H1 (cell line): Measurements from ENCODE around the gene DCTD. TPM values are rescaled to one million over a fixed set of nuclear protein-coding genes. Genes with fewer than 3 reads are reported as not detected.

ENCODE experiments used
- CTCF ChIA-PET: fragments of 300-600 bp; sonication (Branson Sonifier 250); formaldehyde crosslinking; loops from one replicate; lab custom pipeline; 2021; ENCODE audit not compliant: partially characterized antibody; lab: Charles Lee
- POLR2A ChIA-PET: fragments of 300-600 bp; sonication (Branson Sonifier 250); formaldehyde crosslinking; loops from one replicate; lab custom pipeline; 2021; ENCODE audit warnings: inconsistent platforms; ENCODE audit not compliant: partially characterized antibody; lab: Charles Lee
- DNase-seq, 2 experiments: peaks; one replicate each; pipeline versions ENCODE4 v3.0.0 to v3.0.0-alpha.2; 2010 to 2022; ENCODE audit warnings: low spot score in 2 of 2, low read depth in 1 of 2, mixed read lengths in 1 of 2
- FAIRE-seq: peaks from 2 replicates; lab custom pipeline; 2011; peaks lifted over from hg19 to GRCh38; lab: Jason Lieb, UNC
- H2AFZ ChIP-seq: 2 replicates; pipeline ENCODE4 v1.8.1; 2012; ENCODE audit warnings: low read length, inconsistent platforms
- H2AK5ac ChIP-seq: 2 replicates; pipeline ENCODE4 v1.6.1; 2013; ENCODE audit warnings: low read depth, low read length
- H2BK120ac ChIP-seq: replicated peaks from 2 replicates; pipeline ENCODE3; 2013; ENCODE audit warnings: low read depth, low read length, inconsistent platforms
- H2BK12ac ChIP-seq: 2 replicates; pipeline ENCODE4 v1.6.1; 2013; ENCODE audit warnings: low read depth, low read length
- H2BK15ac ChIP-seq: 2 replicates; pipeline ENCODE4 v1.6.1; 2013; ENCODE audit warnings: low read length
- H2BK20ac ChIP-seq: 2 replicates; pipeline ENCODE4 v1.6.1; 2013; ENCODE audit warnings: low read length
- H2BK5ac ChIP-seq: 2 replicates; pipeline ENCODE4 v1.6.1; 2013; ENCODE audit warnings: low read depth, low read length
- H3K14ac ChIP-seq: 2 replicates; pipeline ENCODE4 v1.6.1; 2013; ENCODE audit warnings: inconsistent platforms; ENCODE audit not compliant: insufficient read length
- H3K18ac ChIP-seq: 2 replicates; pipeline ENCODE4 v1.6.1; 2013; ENCODE audit warnings: low read length; ENCODE audit errors: extremely low read depth
- H3K23ac ChIP-seq: 2 replicates; pipeline ENCODE4 v1.6.1; 2013; ENCODE audit warnings: inconsistent platforms; ENCODE audit not compliant: insufficient read length
- H3K23me2 ChIP-seq: 2 replicates; pipeline ENCODE4 v1.6.1; 2013; ENCODE audit warnings: low read depth, low read length
- H3K27ac ChIP-seq: 2 replicates; pipeline ENCODE4 v1.6.1; 2011; ENCODE audit warnings: low read depth, low read length, inconsistent platforms
- H3K27me3 ChIP-seq, 4 experiments: replicated peaks in 1 of 4; 1 replicate in 1 of 4; 2 replicates in 3 of 4; pipeline versions ENCODE4 v1.6.1 to v1.8.1; 2011 to 2013; ENCODE audit warnings: low read length in 3 of 4, mild to moderate bottlenecking in 3 of 4, inconsistent platforms in 2 of 4, mixed read lengths in 2 of 4, moderate library complexity in 1 of 4; ENCODE audit not compliant: control insufficient read depth in 3 of 4, insufficient read depth in 3 of 4; ENCODE audit errors: extremely low read depth in 1 of 4
- H3K36me3 ChIP-seq, 4 experiments: 2 replicates each; pipeline versions ENCODE4 v1.6.1 to v1.8.1; 2011 to 2013; ENCODE audit warnings: mild to moderate bottlenecking in 4 of 4, low read length in 3 of 4, moderate library complexity in 2 of 4, control low read depth in 1 of 4, inconsistent platforms in 1 of 4; ENCODE audit not compliant: insufficient read depth in 4 of 4, control insufficient read depth in 2 of 4
- H3K4ac ChIP-seq: replicated peaks from 2 replicates; pipeline ENCODE3; 2013; ENCODE audit warnings: low read length, low read depth, mixed read lengths, inconsistent platforms; ENCODE audit not compliant: insufficient read length
- H3K4me1 ChIP-seq, 4 experiments: replicated peaks in 1 of 4; 1 replicate in 1 of 4; 2 replicates in 3 of 4; pipeline versions ENCODE4 v1.6.1 to v1.8.1; 2011 to 2013; ENCODE audit warnings: low read length in 3 of 4, inconsistent platforms in 2 of 4, mixed read lengths in 1 of 4; ENCODE audit not compliant: insufficient read depth in 4 of 4, control insufficient read depth in 3 of 4
- H3K4me2 ChIP-seq, 2 experiments: 2 replicates each; pipeline versions ENCODE4 v1.6.1 to v1.8.1; 2011 to 2013; ENCODE audit warnings: low read depth in 2 of 2, low read length in 2 of 2, control low read depth in 1 of 2, inconsistent platforms in 1 of 2, mild to moderate bottlenecking in 1 of 2; ENCODE audit not compliant: insufficient read depth in 1 of 2
- H3K4me3 ChIP-seq, 4 experiments: fragments of 200-600, 300-600 bp in 1 of 4; sonication (generic), shearing (Covaris generic), sonication (Bioruptor Twin) in 1 of 4; 2 replicates each; pipeline versions ENCODE4 v1.5.1 to v1.8.1; 2011 to 2016; ENCODE audit warnings: low read length in 4 of 4, low read depth in 3 of 4, control low read depth in 2 of 4, inconsistent platforms in 2 of 4, mild to moderate bottlenecking in 2 of 4, mixed read lengths in 1 of 4, moderate library complexity in 1 of 4; ENCODE audit not compliant: insufficient read depth in 2 of 4; ENCODE audit errors: extremely low read depth in 1 of 4
- H3K56ac ChIP-seq: replicated peaks from 2 replicates; pipeline ENCODE3; 2013; ENCODE audit warnings: low read depth, mild to moderate bottlenecking, mixed read lengths, low read length, inconsistent platforms; ENCODE audit not compliant: insufficient read length
- H3K79me1 ChIP-seq: 2 replicates; pipeline ENCODE4 v1.6.1; 2013; ENCODE audit warnings: low read depth, low read length, control low read depth
- H3K79me2 ChIP-seq, 2 experiments: 2 replicates each; pipeline versions ENCODE4 v1.6.1 to v1.8.1; 2012 to 2013; ENCODE audit warnings: low read length in 2 of 2, mild to moderate bottlenecking in 2 of 2, inconsistent platforms in 1 of 2; ENCODE audit not compliant: insufficient read depth in 2 of 2, control insufficient read depth in 1 of 2
- H3K9ac ChIP-seq, 4 experiments: replicated peaks in 1 of 4; 1 replicate in 1 of 4; 2 replicates in 3 of 4; pipeline versions ENCODE4 v1.6.1 to v1.8.1; 2011 to 2013; ENCODE audit warnings: low read depth in 3 of 4, low read length in 3 of 4, control low read depth in 2 of 4, mild to moderate bottlenecking in 2 of 4, moderate library complexity in 2 of 4, inconsistent platforms in 1 of 4; ENCODE audit errors: extremely low read depth in 1 of 4
- H3K9me3 ChIP-seq, 2 experiments: 2 replicates each; pipeline versions ENCODE4 v1.6.1 to v1.8.1; 2012 to 2013; ENCODE audit warnings: mild to moderate bottlenecking in 2 of 2, moderate library complexity in 2 of 2, control low read depth in 1 of 2, inconsistent platforms in 1 of 2, low read depth in 1 of 2, low read length in 1 of 2, mixed read lengths in 1 of 2; ENCODE audit not compliant: insufficient read depth in 2 of 2
- H4K20me1 ChIP-seq, 2 experiments: replicated peaks in 1 of 2; 2 replicates each; pipeline versions ENCODE3 to v1.8.1; 2011 to 2013; ENCODE audit warnings: inconsistent platforms in 2 of 2, low read length in 2 of 2, mild to moderate bottlenecking in 1 of 2; ENCODE audit not compliant: insufficient read depth in 2 of 2, control insufficient read depth in 1 of 2
- H4K5ac ChIP-seq: 2 replicates; pipeline ENCODE4 v1.6.1; 2013; ENCODE audit warnings: low read length, low read depth, mixed read lengths, inconsistent platforms; ENCODE audit not compliant: insufficient read length
- H4K8ac ChIP-seq: 2 replicates; pipeline ENCODE4 v1.8.0; 2013; ENCODE audit warnings: mild to moderate bottlenecking, moderate library complexity, low read length, inconsistent platforms; ENCODE audit not compliant: insufficient read depth; ENCODE audit errors: extremely low read depth
- H4K91ac ChIP-seq: replicated peaks from 2 replicates; pipeline ENCODE3; 2013; ENCODE audit warnings: low read length, mixed read lengths, inconsistent platforms; ENCODE audit not compliant: insufficient read length
- SIX5 ChIP-seq: IDR thresholded peaks from 2 replicates; pipeline ENCODE4 v1.6.1; 2011; ENCODE audit warnings: mild to moderate bottlenecking, low read depth, low read length
- WGBS, 2 experiments: shearing (Covaris generic) in 1 of 2; methylation state at CpG; one replicate each; pipeline versions ENCODE4 v1.1.6 to v1.1.7; 2013 to 2015; ENCODE audit warnings: low lambda C conversion rate in 2 of 2, mixed read lengths in 2 of 2, inconsistent platforms in 1 of 2, low coverage in 1 of 2, missing lambda C conversion rate in 1 of 2; ENCODE audit not compliant: insufficient replicate concordance in 2 of 2, insufficient coverage in 1 of 2, insufficient read length in 1 of 2; ENCODE audit errors: extremely low coverage in 1 of 2, missing lambda C conversion rate in 1 of 2; 5-methylcytosine and 5-hydroxymethylcytosine counted together
- polyA plus RNA-seq, 7 experiments: library from polyadenylated mRNA; depleted of rRNA in 3 of 7; stranded (reverse) in 5 of 7; unstranded in 2 of 7; fragments of >200 nt in 5 of 7; fragments of 200-250 nt in 2 of 7; gene quantifications; 1 replicate in 5 of 7; 2 replicates in 1 of 7; 4 replicates in 1 of 7; pipeline versions ENCODE4 v1.2.1 to v1.2.3, GENCODE V29; 2011 to 2013; ENCODE audit warnings: missing spikeins in 2 of 7, mixed read lengths in 2 of 7
- total RNA-seq: library from RNA; stranded (reverse); fragmentation: NEBNext Ultra II Directional; extraction: Animal tissue kit (Norgen Biotek cat#: 25700); gene quantifications from 2 replicates; pipeline ENCODE4 v1.2.1, GENCODE V29; 2021

DCTD gene
- total and polyA plus RNA-seq, 2 of the 8 experiments (the other 6 are each of a cell fraction or from before 2014, with no cell fraction given), result 60.2 to 69.5 TPM

GRCh38 chr4:182874797-182875345 is 42.3 kb downstream of the DCTD start:
- H3K79me2 ChIP-seq, result no peaks in the 10 kb centered on the region
- H3K9ac ChIP-seq, result no peak overlapping the region
- H2AFZ ChIP-seq, result no peak overlapping the region
- no peak overlapping the region for H3K23ac ChIP-seq
- H3K14ac ChIP-seq, result no peak overlapping the region
- no peak overlapping the region for H3K4me3 ChIP-seq
- no peak overlapping the region for H2BK15ac ChIP-seq
- no peak overlapping the region for H3K18ac ChIP-seq
- no peak overlapping the region for H2BK5ac ChIP-seq
- CTCF ChIA-PET, result interaction anchor here (1.1 to 1.5 kb wide), 4 partner anchors 13 to 379 kb away, joined by 3 to 6 read pairs (median 3); no protein-coding TSS in a partner anchor
- H3K9me3 ChIP-seq, result no peaks in the 10 kb centered on the region
- no peak overlapping the region for H2BK12ac ChIP-seq
- no peaks in the 10 kb centered on the region for H3K4me1 ChIP-seq
- DNase-seq (no peak), FAIRE-seq (no peak)
- 90% methylated on average over 10 of the region's 10 CpGs; no CpG with 5 or more reads in 1 of the 2 experiments for WGBS, 2 experiments
- H4K91ac ChIP-seq, result no peak overlapping the region
- H3K4me2 ChIP-seq, result no peak overlapping the region
- TF ChIP-seq SIX5, result no peak
- no peak overlapping the region for H3K4ac ChIP-seq
- no peak overlapping the region for H4K8ac ChIP-seq
- H3K36me3 ChIP-seq, result no peaks in the 10 kb centered on the region
- no peak overlapping the region for H2AK5ac ChIP-seq
- H3K56ac ChIP-seq, result no peak overlapping the region
- H3K27ac ChIP-seq, result no peak overlapping the region
- H3K23me2 ChIP-seq, result no peaks in the 10 kb centered on the region
- no peak overlapping the region for H2BK20ac ChIP-seq
- H2BK120ac ChIP-seq, result no peak overlapping the region
- H3K79me1 ChIP-seq, result no peaks in the 10 kb centered on the region
- H4K5ac ChIP-seq, result no peak overlapping the region
- POLR2A ChIA-PET, result interaction anchor here (1.0 kb wide), 1 partner anchor 10 kb away, joined by 3 read pairs; no protein-coding TSS in a partner anchor
- no peaks in the 10 kb centered on the region; a peak in 1 of 7 replicates for H3K27me3 ChIP-seq
- H4K20me1 ChIP-seq, result no peaks in the 10 kb centered on the region
